K562 (cell line): ENCODE measurements around the gene USP31. TPM values are rescaled to one million over a fixed set of nuclear protein-coding genes. Genes with fewer than 3 reads are reported as not detected.

Experiments used
- ARHGAP35 ChIP-seq: fragments of 450-650 bp; IDR thresholded peaks from 2 replicates; pipeline ENCODE4 v1.6.1; 2018; ENCODE audit not compliant: partially characterized antibody
- BRCA1 ChIP-seq, 2 experiments: fragments of 450-650 bp in 1 of 2; sonication (generic) in 1 of 2; formaldehyde crosslinking in 1 of 2; IDR thresholded peaks; 2 replicates each; pipeline versions ENCODE4 v1.5.0 to v1.6.1; 2017 to 2020; ENCODE audit warnings: mild to moderate bottlenecking in 1 of 2, missing genetic modification reagents in 1 of 2
- FOXP1 ChIP-seq: sonication (generic); formaldehyde crosslinking; IDR thresholded peaks from 2 replicates; pipeline ENCODE4 v1.8.0; 2022; ENCODE audit warnings: mild to moderate bottlenecking, missing genetic modification reagents
- JUND ChIP-seq, 2 experiments: IDR thresholded peaks; 2 replicates in 1 of 2; 3 replicates in 1 of 2; pipeline ENCODE4 v1.6.1; 2011; ENCODE audit warnings: borderline replicate concordance in 2 of 2, low read depth in 2 of 2, low read length in 2 of 2, improper control_type of control experiment in 1 of 2, missing biosample characterization in 1 of 2, missing genetic modification characterization in 1 of 2, missing genetic modification reagents in 1 of 2
- PHB2 ChIP-seq: fragments of 450-650 bp; IDR thresholded peaks from 2 replicates; pipeline ENCODE4 v1.6.1; 2017; ENCODE audit warnings: low read depth
- ZEB2 ChIP-seq: fragments of 450-650 bp; IDR thresholded peaks from 2 replicates; pipeline ENCODE4 v1.6.1; 2016
- ZNF699 ChIP-seq: fragments of 250-450 bp; sonication (Bioruptor Pico); IDR thresholded peaks from 2 replicates; pipeline ENCODE4 v1.8.0; 2021; ENCODE audit warnings: mild to moderate bottlenecking, moderate library complexity; ENCODE audit not compliant: insufficient replicate concordance
- polyA plus RNA-seq, 8 experiments: library from polyadenylated mRNA; depleted of rRNA in 4 of 8; stranded (reverse) in 5 of 8; unstranded in 3 of 8; fragments of >200 nt; fragmentation: Nextera tagmentation in 2 of 8; fragmentation: Illumina TruSeq in 1 of 8; extraction: Ambion mirVana in 2 of 8; extraction: Trizol in 1 of 8; gene quantifications; 2 replicates each; pipeline versions ENCODE4 v1.2.1 to v1.2.3, GENCODE V29; 2011 to 2014; ENCODE audit warnings: inconsistent platforms in 1 of 8, missing spikeins in 1 of 8
- total RNA-seq, 7 experiments: library from RNA; depleted of rRNA in 6 of 7; stranded (reverse); fragments of >200 nt in 6 of 7; fragmentation: Illumina TruSeq in 2 of 7; extraction: Trizol in 2 of 7; gene quantifications; 2 replicates each; pipeline versions ENCODE4 v1.2.1 to v1.2.3, GENCODE V29; 2011 to 2021; ENCODE audit warnings: low replicate concordance in 1 of 7
- TF ChIP-seq, protein P1 (sequence below): fragments of 250-450 bp; sonication (Bioruptor Pico); IDR thresholded peaks from 2 replicates; pipeline ENCODE4 v1.8.0; 2022; ENCODE audit warnings: moderate library complexity, mild to moderate bottlenecking, inconsistent platforms
- TF ChIP-seq, protein P2 (sequence below): IDR thresholded peaks from 3 replicates; pipeline ENCODE4 v1.6.1; 2011; ENCODE audit warnings: borderline replicate concordance, mild to moderate bottlenecking; ENCODE audit not compliant: insufficient read length, insufficient read depth

The USP31 gene
- total and polyA plus RNA-seq, 9 of the 15 experiments (the other 6 are each of a cell fraction or from before 2014, with no cell fraction given), result 0.56 to 4.9 (median 2.9) TPM

DNA sequence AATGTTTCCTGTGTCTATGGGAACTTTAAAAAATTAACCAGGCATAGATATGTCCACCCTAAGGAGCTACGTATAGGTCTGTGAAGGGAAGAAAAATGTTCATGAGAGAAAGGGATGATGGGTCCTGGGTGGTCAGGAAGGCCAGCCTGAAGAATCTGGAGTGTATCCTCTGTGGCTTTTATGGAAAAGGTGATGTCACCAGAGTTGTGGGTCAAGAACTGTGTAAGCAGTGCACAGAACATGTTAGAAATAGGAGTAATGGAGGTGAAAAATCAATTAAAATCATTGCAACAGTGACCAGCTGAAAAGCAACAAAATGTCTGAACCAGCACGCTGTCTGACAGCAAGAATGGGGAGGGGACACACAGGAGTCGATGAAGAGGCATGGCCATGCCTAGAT, 68.5 kb downstream of the USP31 start (continued):
- TF ChIP-seq JUND (IDR thresholded peaks at IDR 0.05; ENCODE audit: borderline replicate concordance, low read depth, low read length) (no peak), JUND (tag; IDR thresholded peaks at IDR 0.05; ENCODE audit: borderline replicate concordance, low read depth, low read length) (no peak), ZNF699 (CRISPR knock-in tag) (no peak), PHB2 (no peak), FOXP1 (CRISPR knock-in tag) (no peak), BRCA1 (IDR thresholded peaks at IDR 0.05) (no peak), BRCA1 (CRISPR knock-in tag; IDR thresholded peaks at IDR 0.05) (no peak), ZEB2 (no peak), ARHGAP35 (no peak)
- TF ChIP-seq, protein P1, sequence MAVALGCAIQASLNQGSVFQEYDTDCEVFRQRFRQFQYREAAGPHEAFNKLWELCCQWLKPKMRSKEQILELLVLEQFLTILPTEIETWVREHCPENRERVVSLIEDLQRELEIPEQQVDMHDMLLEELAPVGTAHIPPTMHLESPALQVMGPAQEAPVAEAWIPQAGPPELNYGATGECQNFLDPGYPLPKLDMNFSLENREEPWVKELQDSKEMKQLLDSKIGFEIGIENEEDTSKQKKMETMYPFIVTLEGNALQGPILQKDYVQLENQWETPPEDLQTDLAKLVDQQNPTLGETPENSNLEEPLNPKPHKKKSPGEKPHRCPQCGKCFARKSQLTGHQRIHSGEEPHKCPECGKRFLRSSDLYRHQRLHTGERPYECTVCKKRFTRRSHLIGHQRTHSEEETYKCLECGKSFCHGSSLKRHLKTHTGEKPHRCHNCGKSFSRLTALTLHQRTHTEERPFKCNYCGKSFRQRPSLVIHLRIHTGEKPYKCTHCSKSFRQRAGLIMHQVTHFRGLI, result no peak
- TF ChIP-seq, protein P2, sequence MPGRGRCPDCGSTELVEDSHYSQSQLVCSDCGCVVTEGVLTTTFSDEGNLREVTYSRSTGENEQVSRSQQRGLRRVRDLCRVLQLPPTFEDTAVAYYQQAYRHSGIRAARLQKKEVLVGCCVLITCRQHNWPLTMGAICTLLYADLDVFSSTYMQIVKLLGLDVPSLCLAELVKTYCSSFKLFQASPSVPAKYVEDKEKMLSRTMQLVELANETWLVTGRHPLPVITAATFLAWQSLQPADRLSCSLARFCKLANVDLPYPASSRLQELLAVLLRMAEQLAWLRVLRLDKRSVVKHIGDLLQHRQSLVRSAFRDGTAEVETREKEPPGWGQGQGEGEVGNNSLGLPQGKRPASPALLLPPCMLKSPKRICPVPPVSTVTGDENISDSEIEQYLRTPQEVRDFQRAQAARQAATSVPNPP, result no peak
- TF ChIP-seq, all 486 proteins: peak for 0
